Adrenal gland (tissue), 12 donors: Measurements from ENCODE around the gene CDH4. TPM values are rescaled to one million over a fixed set of nuclear protein-coding genes. Genes with fewer than 3 reads are reported as not detected.

Experiments used
- DNase-seq, 7 donors: peaks; one replicate each; pipeline ENCODE4 v3.0.0-alpha.2; 2019 to 2020
- H3K27ac ChIP-seq, 5 donors: fragments of 200-600 bp; sonication (generic) in 4 of 5; 1 replicate in 3 of 5; 2 replicates in 2 of 5; pipeline versions ENCODE4 v1.5.1 to v1.8.0; 2016 to 2020; ENCODE audit warnings: mild to moderate bottlenecking in 1 of 5
- H3K27me3 ChIP-seq: fragments of 200-600 bp; 2 replicates; pipeline ENCODE4 v1.8.0; 2021
- H3K36me3 ChIP-seq, 2 donors: fragments of 200-600 bp; replicated peaks in 1 of 2; 1 replicate in 1 of 2; 2 replicates in 1 of 2; pipeline versions ENCODE4 v1.5.1 to v1.8.0; 2018 to 2022
- H3K4me1 ChIP-seq, 2 donors: fragments of 200-600 bp; replicated peaks in 1 of 2; 1 replicate in 1 of 2; 2 replicates in 1 of 2; pipeline versions ENCODE4 v1.5.1 to v1.8.0; 2018 to 2021
- H3K4me3 ChIP-seq, 4 donors: fragments of 200-600 bp; sonication (generic) in 3 of 4; one replicate each; pipeline ENCODE4 v1.5.1; 2016 to 2018
- H3K9me3 ChIP-seq, 3 donors: fragments of 200-600 bp; sonication (generic) in 1 of 3; replicated peaks in 1 of 3; 1 replicate in 2 of 3; 2 replicates in 1 of 3; pipeline versions ENCODE4 v1.5.1 to v1.8.0; 2016 to 2021
- POLR2A ChIP-seq, 2 donors: fragments of 450-650 bp; IDR thresholded peaks; one replicate each; pipeline ENCODE4 v1.6.1; 2017; ENCODE audit warnings: antibody characterized with exemption in 2 of 2, mild to moderate bottlenecking in 2 of 2, moderate library complexity in 1 of 2
- WGBS, 4 donors: extraction: QIAGEN DNeasy Blood & Tissue Kit in 2 of 4; methylation state at CpG; one replicate each; pipeline versions ENCODE4 v1.1.5 to v1.1.7; 2013 to 2017; 5-methylcytosine and 5-hydroxymethylcytosine counted together
- intact Hi-C, 2 donors: fragments of 100-400 bp; cut with DNase I; formaldehyde crosslinking; loops; one replicate each; pipeline versions ENCODE4 v1.14.1 to v1.15.0; 2022 to 2023
- polyA plus RNA-seq, 3 donors: library from polyadenylated mRNA; stranded (reverse); fragments of 200-250 nt in 2 of 3; fragments of 350-450 nt in 1 of 3; fragmentation: Illumina TruSeq in 1 of 3; extraction: RNeasy Lipid Tissue Mini Kit (QIAGEN cat#74804) in 1 of 3; gene quantifications; one replicate each; pipeline ENCODE4 v1.2.3, GENCODE V29; 2013 to 2014
- total RNA-seq, 9 donors: library from RNA; depleted of rRNA in 4 of 9; stranded (reverse); fragments of >200 nt in 4 of 9; fragments of 120-200 nt in 1 of 9; fragmentation: NEBNext Ultra II Directional in 1 of 9; extraction: Animal tissue kit (Norgen Biotek cat#: 25700) in 1 of 9; gene quantifications; one replicate each; pipeline versions ENCODE4 v1.1.0 to v1.2.4, GENCODE V29; 2013 to 2023
- TF ChIP-seq, protein P1 (sequence below), 6 experiments: fragments of 450-650 bp in 4 of 6; fragments of 200-600 bp in 2 of 6; sonication (generic) in 1 of 6; IDR thresholded peaks; 1 replicate in 5 of 6; 2 replicates in 1 of 6; pipeline versions ENCODE4 v1.5.1 to v1.8.0; 2016 to 2021; ENCODE audit warnings: antibody characterized with exemption in 6 of 6, mild to moderate bottlenecking in 2 of 6, moderate library complexity in 1 of 6
- donor health status: healthy with polysubstance abuse.
- donor health status: Bipolar disorder and iron deficiency.
- donor health status: DM: yes; HTN: yes; CAD: no.
- donor health status: DM: no; HTN: no; CAD: no.
- donor health status: DM: no; HTN: no; CAD: no.
- donor health status: DM: yes; HTN: yes; CAD: no.

CDH4 gene
- total and polyA plus RNA-seq, 12 donors: 0.08 to 0.53 (median 0.20) TPM; not detected in 3

DNA sequence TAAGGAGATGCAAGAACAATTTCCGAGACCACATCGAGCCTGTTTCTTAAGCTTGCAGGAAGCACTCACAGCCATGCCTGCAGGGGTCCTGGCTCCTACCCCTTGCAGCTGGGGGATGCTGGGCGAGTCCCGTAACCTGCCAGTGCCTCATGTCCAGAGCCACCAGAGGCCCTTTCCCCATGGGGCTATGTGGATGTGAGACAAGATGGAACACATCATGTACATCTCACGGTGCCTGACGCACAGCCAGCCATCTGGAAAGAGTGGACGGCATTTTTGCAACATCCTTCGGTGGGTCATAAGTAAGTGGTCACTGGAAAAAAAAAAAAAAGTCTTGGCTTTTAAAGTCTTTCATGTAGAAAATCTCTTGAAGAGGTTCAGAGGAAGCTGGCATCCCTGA, 72.8 kb downstream of the CDH4 start:
- Histone ChIP-seq H3K9me3 (no peaks in the 10 kb centered on the region), H3K27me3 (no peaks in the 10 kb centered on the region), H3K4me3 (no peak overlapping the region), H3K27ac (no peak overlapping the region), H3K36me3 (no peaks in the 10 kb centered on the region), H3K4me1 (no peaks in the 10 kb centered on the region)
- TF ChIP-seq, protein P1, sequence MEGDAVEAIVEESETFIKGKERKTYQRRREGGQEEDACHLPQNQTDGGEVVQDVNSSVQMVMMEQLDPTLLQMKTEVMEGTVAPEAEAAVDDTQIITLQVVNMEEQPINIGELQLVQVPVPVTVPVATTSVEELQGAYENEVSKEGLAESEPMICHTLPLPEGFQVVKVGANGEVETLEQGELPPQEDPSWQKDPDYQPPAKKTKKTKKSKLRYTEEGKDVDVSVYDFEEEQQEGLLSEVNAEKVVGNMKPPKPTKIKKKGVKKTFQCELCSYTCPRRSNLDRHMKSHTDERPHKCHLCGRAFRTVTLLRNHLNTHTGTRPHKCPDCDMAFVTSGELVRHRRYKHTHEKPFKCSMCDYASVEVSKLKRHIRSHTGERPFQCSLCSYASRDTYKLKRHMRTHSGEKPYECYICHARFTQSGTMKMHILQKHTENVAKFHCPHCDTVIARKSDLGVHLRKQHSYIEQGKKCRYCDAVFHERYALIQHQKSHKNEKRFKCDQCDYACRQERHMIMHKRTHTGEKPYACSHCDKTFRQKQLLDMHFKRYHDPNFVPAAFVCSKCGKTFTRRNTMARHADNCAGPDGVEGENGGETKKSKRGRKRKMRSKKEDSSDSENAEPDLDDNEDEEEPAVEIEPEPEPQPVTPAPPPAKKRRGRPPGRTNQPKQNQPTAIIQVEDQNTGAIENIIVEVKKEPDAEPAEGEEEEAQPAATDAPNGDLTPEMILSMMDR (IDR thresholded peaks at IDR 0.05): no peak
- no peak for TF ChIP-seq POLR2A (IDR thresholded peaks at IDR 0.05)
- DNase-seq: no peak
- intact Hi-C loops: no loop called here
- 74 to 85% (median 81%) methylated on average over 5 to 8 of the region's 8 CpGs for WGBS, 4 donors

DNA sequence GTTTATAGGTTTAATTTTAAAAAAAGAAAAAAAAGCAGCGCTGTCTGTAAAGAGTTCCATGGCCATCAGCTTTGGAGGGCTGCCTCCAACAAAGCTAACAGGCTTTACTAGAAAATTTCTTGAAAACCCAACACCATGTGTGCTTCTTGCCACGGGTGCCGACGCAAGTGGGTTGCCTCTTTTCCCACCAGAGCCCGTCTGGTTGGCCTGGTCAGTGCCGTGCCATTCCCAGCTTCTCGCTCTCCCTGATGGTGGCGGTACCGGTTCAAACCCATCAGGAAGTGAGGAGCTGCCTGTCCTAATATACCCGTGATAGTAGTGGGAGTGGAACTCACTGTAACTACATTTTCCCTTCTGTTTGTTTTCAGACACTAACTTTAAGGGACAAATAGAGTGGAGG, 73.7 kb downstream of the CDH4 start:
- intact Hi-C loops: no loop called here
- no peak for TF ChIP-seq POLR2A (IDR thresholded peaks at IDR 0.05)
- TF ChIP-seq, protein P1 (IDR thresholded peaks at IDR 0.05): no peak
- Histone ChIP-seq H3K36me3 (no peaks in the 10 kb centered on the region), H3K9me3 (no peaks in the 10 kb centered on the region), H3K27me3 (no peaks in the 10 kb centered on the region), H3K27ac (no peak overlapping the region), H3K4me3 (no peak overlapping the region), H3K4me1 (no peaks in the 10 kb centered on the region)
- WGBS, 4 donors: 74 to 81% (median 78%) methylated on average over 10 of the region's 10 CpGs
- DNase-seq: no peak

DNA sequence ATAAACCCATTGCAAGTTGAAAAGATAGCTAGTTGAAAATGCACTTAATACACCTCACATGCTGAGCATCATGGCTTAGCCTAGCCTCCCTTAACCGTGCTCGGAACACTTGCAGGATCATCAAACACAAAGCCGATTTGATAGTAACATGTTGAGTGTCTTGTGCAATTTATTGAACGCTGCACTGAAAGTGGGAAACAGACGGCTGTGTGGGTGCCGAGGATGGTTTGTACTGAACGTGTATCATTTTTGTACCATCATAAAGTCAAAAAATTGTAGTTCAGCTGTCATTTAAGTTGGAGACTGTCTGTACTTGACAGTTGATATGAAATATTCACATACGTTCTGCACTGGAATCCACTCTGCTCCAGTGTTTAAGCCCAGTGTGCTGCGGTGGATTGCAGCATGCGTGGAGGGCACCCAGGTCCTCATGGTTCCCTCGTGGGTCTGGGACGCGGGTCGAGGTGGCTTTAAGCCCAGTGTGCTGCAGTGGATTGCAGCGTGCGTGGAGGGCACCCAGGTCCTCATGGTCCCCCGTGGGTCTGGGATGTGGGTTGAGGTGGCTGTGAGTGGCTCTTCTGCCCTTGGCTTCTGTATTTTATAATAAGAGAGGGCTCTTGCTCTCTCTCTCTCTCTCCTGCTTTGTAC, 77.0 kb downstream of the CDH4 start:
- H3K4me3 ChIP-seq: no peak overlapping the region
- intact Hi-C loops: no loop called here
- H3K27me3 ChIP-seq: no peaks in the 10 kb centered on the region
- 74 to 79% (median 76%) methylated on average over 17 of the region's 17 CpGs for WGBS, 4 donors
- H3K9me3 ChIP-seq: no peaks in the 10 kb centered on the region
- no peak for DNase-seq
- TF ChIP-seq, protein P1 (IDR thresholded peaks at IDR 0.05): no peak
- no peak for TF ChIP-seq POLR2A (IDR thresholded peaks at IDR 0.05)
- no peaks in the 10 kb centered on the region for H3K4me1 ChIP-seq
- no peak overlapping the region for H3K27ac ChIP-seq
- no peaks in the 10 kb centered on the region for H3K36me3 ChIP-seq

DNA sequence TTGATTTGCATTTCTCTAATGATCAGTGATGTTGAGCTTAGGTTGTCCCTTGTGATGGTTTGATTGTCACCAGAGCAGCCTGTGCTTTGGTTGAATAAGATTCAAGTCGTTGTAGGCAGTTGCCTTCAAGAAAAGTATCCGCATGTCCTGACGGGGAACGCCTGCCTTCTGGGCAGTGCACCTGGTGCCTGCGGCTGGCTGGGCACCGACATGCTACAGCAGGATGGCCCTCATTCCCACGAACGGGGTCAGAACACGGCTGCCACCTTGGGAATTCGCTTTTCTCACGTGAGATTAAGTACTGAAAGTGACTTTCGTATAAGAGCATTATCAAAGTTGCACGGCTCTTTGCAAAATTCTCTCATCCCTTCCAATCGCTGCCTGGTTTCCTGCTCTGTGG, 78.4 kb downstream of the CDH4 start:
- Histone ChIP-seq H3K4me3 (no peak overlapping the region), H3K36me3 (no peaks in the 10 kb centered on the region), H3K27me3 (no peaks in the 10 kb centered on the region), H3K9me3 (no peaks in the 10 kb centered on the region), H3K4me1 (no peaks in the 10 kb centered on the region), H3K27ac (no peak overlapping the region)
- TF ChIP-seq, protein P1 (IDR thresholded peaks at IDR 0.05): no peak
- TF ChIP-seq POLR2A (IDR thresholded peaks at IDR 0.05): no peak
- WGBS, 4 donors: 69 to 80% (median 77%) methylated on average over 13 to 14 of the region's 14 CpGs
- intact Hi-C loops: no loop called here
- no peak for DNase-seq
